Activated CD8-positive, alpha-beta T cell treated with anti-CD3 and anti-CD28 coated beads for 36 hours (primary cell): ENCODE results near the gene INSYN1. TPM values are rescaled to one million over a fixed set of nuclear protein-coding genes. Genes with fewer than 3 reads are reported as not detected.

Experiments
- ATAC-seq: fragments of 200-7000 bp; cut with Tn5 transposase; one replicate; pipeline ENCODE4 v1.10.0; 2021; ENCODE audit warnings: mild to moderate bottlenecking, moderate library complexity
- CTCF ChIA-PET: fragments of 350-600 bp; sonication (Branson Sonifier 250); formaldehyde crosslinking; loops from one replicate; lab custom pipeline; 2021; ENCODE audit warnings: antibody characterized with exemption; lab: Charles Lee
- POLR2A ChIA-PET: fragments of 350-600 bp; sonication (Branson Sonifier 250); formaldehyde crosslinking; loops from one replicate; lab custom pipeline; 2021; ENCODE audit warnings: antibody characterized with exemption; lab: Charles Lee
- DNase-seq: peaks from one replicate; pipeline ENCODE4 v3.0.0-alpha.2; 2020
- H3K27ac Mint-ChIP-seq: one replicate; pipeline ENCODE4 v1.8.0; 2021; ENCODE audit warnings: mild to moderate bottlenecking, mixed read lengths
- H3K27me3 Mint-ChIP-seq: one replicate; pipeline ENCODE4 v1.8.0; 2021; ENCODE audit warnings: mixed read lengths
- H3K36me3 Mint-ChIP-seq: one replicate; pipeline ENCODE4 v1.8.0; 2021; ENCODE audit warnings: low read depth, mixed read lengths
- H3K4me1 Mint-ChIP-seq: one replicate; pipeline ENCODE4 v1.8.0; 2021; ENCODE audit warnings: low read depth, mixed read lengths
- H3K4me3 Mint-ChIP-seq: one replicate; pipeline ENCODE4 v1.8.0; 2021; ENCODE audit warnings: mild to moderate bottlenecking, moderate library complexity, mixed read lengths
- H3K9me3 Mint-ChIP-seq: one replicate; pipeline ENCODE4 v1.8.0; 2021; ENCODE audit warnings: mixed read lengths
- CTCF ChIP-seq: fragments of 200-600 bp; IDR thresholded peaks from one replicate; pipeline ENCODE4 v1.8.0; 2022; ENCODE audit warnings: antibody characterized with exemption, mild to moderate bottlenecking
- intact Hi-C: fragments of 100-400 bp; cut with micrococcal nuclease; formaldehyde crosslinking; loops from one replicate; pipeline ENCODE4 v1.10.0; 2022
- total RNA-seq, 2 experiments: library from RNA; stranded (reverse); gene quantifications; one replicate each; pipeline ENCODE4 v1.2.3, GENCODE V29; 2021

INSYN1 gene
- total RNA-seq, 2 experiments from 2014 or later, result not detected

GRCh38 chr15:73782344-73782959 is 29.3 kb upstream of the INSYN1 start:
- ChIA-PET POLR2A (no interaction called here), CTCF (interaction anchor here (1.0 to 1.3 kb wide), 3 partner anchors 77 to 140 kb away, joined by 3 read pairs; no protein-coding TSS in a partner anchor)
- Mint-ChIP-seq H3K4me3 (no peak overlapping the region), H3K27me3 (no peaks in the 10 kb centered on the region), H3K4me1 (no peaks in the 10 kb centered on the region), H3K36me3 (no peaks in the 10 kb centered on the region), H3K27ac (no peak overlapping the region), H3K9me3 (no peaks in the 10 kb centered on the region)
- intact Hi-C loops, result no loop called here
- no peak for ATAC-seq
- TF ChIP-seq CTCF, result no peak
- DNase-seq, result no peak

GRCh38 chr15:73781038-73781925 is 28.1 kb upstream of the INSYN1 start:
- ATAC-seq (peak; percentile 39), DNase-seq (peak; percentile 27)
- no peak overlapping the region for H3K4me3 Mint-ChIP-seq
- intact Hi-C loops, result no loop called here
- no peaks in the 10 kb centered on the region for H3K9me3 Mint-ChIP-seq
- no peaks in the 10 kb centered on the region for H3K4me1 Mint-ChIP-seq
- peak; percentile 20 for TF ChIP-seq CTCF
- POLR2A ChIA-PET, result no interaction called here
- no peaks in the 10 kb centered on the region for H3K36me3 Mint-ChIP-seq
- CTCF ChIA-PET, result interaction anchor here (1.1 to 1.9 kb wide), 3 partner anchors 76 to 145 kb away, joined by 3 to 5 read pairs (median 3); no protein-coding TSS in a partner anchor
- H3K27me3 Mint-ChIP-seq, result no peaks in the 10 kb centered on the region
- H3K27ac Mint-ChIP-seq, result no peak overlapping the region

GRCh38 chr15:73779974-73780373 is 26.8 kb upstream of the INSYN1 start:
- DNase-seq (no peak), ATAC-seq (no peak)
- no peaks in the 10 kb centered on the region for H3K36me3 Mint-ChIP-seq
- ChIA-PET POLR2A (no interaction called here), CTCF (interaction anchor here (1.0 to 1.9 kb wide), 2 partner anchors 10 to 143 kb away, joined by 3 to 5 read pairs; no protein-coding TSS in a partner anchor)
- H3K9me3 Mint-ChIP-seq, result no peaks in the 10 kb centered on the region
- TF ChIP-seq CTCF, result no peak
- H3K4me3 Mint-ChIP-seq, result no peak overlapping the region
- intact Hi-C loops, result no loop called here
- H3K4me1 Mint-ChIP-seq, result no peaks in the 10 kb centered on the region
- no peaks in the 10 kb centered on the region for H3K27me3 Mint-ChIP-seq
- H3K27ac Mint-ChIP-seq, result no peak overlapping the region

- intact Hi-C loops, result no loop called here
- CTCF ChIA-PET, result no interaction called here
These were observed 24.6 kb upstream of the INSYN1 start for GRCh38 chr15:73777741-73778140.

More at GRCh38 chr15:73777741-73778140, 24.6 kb upstream of the INSYN1 start:
- POLR2A ChIA-PET, result no interaction called here
- no peak overlapping the region for H3K4me3 Mint-ChIP-seq
- H3K36me3 Mint-ChIP-seq, result no peaks in the 10 kb centered on the region
- DNase-seq (no peak), ATAC-seq (no peak)
- TF ChIP-seq CTCF, result no peak
- H3K27ac Mint-ChIP-seq, result no peak overlapping the region
- H3K4me1 Mint-ChIP-seq, result no peaks in the 10 kb centered on the region
- no peaks in the 10 kb centered on the region for H3K9me3 Mint-ChIP-seq
- H3K27me3 Mint-ChIP-seq, result no peaks in the 10 kb centered on the region
